ENCODE data around the gene COX6B2.

DNA sequence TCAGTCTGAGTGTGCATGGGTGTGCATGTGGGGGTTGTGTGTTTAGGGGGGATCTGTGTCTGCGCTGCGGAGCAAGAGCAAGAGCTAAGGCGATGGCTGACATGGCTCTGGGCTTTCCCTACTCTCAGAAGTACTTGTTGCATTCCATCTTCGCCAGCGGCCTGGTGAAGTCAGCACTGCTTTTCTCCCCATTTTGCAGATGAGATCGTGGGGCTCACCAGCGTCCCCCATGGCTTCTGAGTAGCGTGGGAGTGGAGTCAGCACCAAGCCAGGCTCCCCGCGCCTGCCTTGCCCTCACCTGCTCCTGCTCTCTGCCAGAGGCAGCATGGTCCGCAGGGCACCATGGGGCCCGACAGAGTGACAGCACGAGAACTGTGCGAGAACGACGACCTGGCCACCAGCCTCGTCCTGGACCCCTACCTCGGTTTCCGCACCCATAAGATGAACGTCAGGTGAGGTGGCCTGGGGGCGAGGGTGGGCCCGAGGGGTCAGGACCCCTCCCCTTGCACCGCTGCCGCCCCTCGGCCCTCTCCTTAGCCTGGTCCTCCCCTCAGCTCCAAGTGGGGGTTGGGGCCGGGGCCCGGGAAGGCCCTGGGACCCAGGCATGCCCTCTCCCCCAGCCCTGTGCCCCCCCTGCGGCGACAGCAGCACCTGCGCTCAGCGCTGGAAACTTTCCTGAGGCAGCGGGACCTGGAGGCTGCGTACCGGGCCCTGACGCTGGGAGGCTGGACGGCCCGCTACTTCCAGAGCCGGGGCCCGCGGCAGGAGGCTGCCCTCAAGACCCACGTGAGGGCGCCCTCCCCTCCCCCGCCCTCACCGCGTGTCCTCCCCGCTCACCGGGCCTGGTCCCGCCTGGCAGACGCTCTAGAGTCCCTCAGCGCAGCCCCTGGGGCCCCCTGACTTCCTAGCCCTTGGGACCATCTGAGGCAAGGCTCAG, 12.7 kb downstream of the COX6B2 start:
- TF ChIP-seq EZH2 (IDR thresholded peaks at IDR 0.05), result no peak
- TF ChIP-seq, protein P1, sequence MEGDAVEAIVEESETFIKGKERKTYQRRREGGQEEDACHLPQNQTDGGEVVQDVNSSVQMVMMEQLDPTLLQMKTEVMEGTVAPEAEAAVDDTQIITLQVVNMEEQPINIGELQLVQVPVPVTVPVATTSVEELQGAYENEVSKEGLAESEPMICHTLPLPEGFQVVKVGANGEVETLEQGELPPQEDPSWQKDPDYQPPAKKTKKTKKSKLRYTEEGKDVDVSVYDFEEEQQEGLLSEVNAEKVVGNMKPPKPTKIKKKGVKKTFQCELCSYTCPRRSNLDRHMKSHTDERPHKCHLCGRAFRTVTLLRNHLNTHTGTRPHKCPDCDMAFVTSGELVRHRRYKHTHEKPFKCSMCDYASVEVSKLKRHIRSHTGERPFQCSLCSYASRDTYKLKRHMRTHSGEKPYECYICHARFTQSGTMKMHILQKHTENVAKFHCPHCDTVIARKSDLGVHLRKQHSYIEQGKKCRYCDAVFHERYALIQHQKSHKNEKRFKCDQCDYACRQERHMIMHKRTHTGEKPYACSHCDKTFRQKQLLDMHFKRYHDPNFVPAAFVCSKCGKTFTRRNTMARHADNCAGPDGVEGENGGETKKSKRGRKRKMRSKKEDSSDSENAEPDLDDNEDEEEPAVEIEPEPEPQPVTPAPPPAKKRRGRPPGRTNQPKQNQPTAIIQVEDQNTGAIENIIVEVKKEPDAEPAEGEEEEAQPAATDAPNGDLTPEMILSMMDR (IDR thresholded peaks at IDR 0.05), result no peak
